ENCODE data around the gene SRF. TPM values are rescaled to one million over a fixed set of nuclear protein-coding genes. Genes with fewer than 3 reads are reported as not detected.

SRF gene
- total RNA-seq, 2 experiments from 2014 or later = 22.8 to 23.7 TPM

DNA sequence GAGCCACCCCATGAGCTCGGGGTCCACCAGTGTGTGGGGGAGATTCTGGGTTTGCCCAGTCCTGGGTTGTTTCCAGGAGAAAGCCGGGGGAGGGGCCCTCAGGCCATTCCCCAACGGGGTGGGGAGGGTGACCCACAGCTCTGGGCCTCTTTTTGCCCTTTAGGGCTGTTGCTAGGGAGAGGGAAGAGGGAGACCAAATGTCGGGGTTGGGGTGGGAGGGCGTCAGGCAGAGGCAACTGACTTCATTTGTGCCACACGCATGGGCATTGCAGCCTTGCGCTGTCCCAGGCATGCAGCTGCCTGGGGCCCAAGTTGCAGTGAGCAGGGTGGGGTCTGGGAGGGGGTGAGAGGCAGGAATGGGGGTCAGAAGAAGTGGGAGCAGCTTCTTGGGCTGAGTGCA, 9.0 kb downstream of the SRF start:
- no peak overlapping the region for H3K4me3 Mint-ChIP-seq
- Histone ChIP-seq H3K27ac (ENCODE audit: low read depth in 1 of 2, low read length in 2 of 2) (no peak overlapping the region), H3K4me3 (ENCODE audit: low read length) (no peak overlapping the region), H3K27me3 (ENCODE audit: control insufficient read depth in 1 of 2, insufficient read depth in 2 of 2, low read length in 2 of 2) (no peaks in the 10 kb centered on the region), H3K36me3 (ENCODE audit: insufficient read depth, low read length) (peaks cover 45% of the 10 kb centered on the region), H3K9me3 (ENCODE audit: control insufficient read depth in 1 of 2, insufficient read depth in 1 of 2, low read length in 2 of 2) (no peaks in the 10 kb centered on the region), H3K4me1 (ENCODE audit: insufficient read depth, low read length) (peaks cover 49% of the 10 kb centered on the region)
- no peaks in the 10 kb centered on the region for H3K9me3 Mint-ChIP-seq
- peaks cover 55% of the 10 kb centered on the region for H3K36me3 Mint-ChIP-seq (ENCODE audit: low read depth)
- no peak for DNase-seq
- no peak overlapping the region for H3K27ac Mint-ChIP-seq
- ATAC-seq (ENCODE audit: poor library complexity) = no peak
- intact Hi-C loops (cut with DNase I, micrococcal nuclease) = loop anchor here in 1 of 2 experiments (5.0 kb wide), 1 partner anchor 297 kb away; the partner anchor contains the start of gene TJAP1
- peaks cover 43% of the 10 kb centered on the region for H3K4me1 Mint-ChIP-seq (ENCODE audit: low read depth)
- CTCF ChIA-PET = interaction anchor here (1.5 kb wide), 1 partner anchor 9 kb away, joined by 5 read pairs; the partner anchor contains the start of gene SRF
- POLR2A ChIA-PET = interaction anchor here (1.1 kb wide), 2 partner anchors 8 to 196 kb away, joined by 3 to 4 read pairs; partner anchors contain the start of gene PPP2R5D
- TF ChIP-seq, protein P1, sequence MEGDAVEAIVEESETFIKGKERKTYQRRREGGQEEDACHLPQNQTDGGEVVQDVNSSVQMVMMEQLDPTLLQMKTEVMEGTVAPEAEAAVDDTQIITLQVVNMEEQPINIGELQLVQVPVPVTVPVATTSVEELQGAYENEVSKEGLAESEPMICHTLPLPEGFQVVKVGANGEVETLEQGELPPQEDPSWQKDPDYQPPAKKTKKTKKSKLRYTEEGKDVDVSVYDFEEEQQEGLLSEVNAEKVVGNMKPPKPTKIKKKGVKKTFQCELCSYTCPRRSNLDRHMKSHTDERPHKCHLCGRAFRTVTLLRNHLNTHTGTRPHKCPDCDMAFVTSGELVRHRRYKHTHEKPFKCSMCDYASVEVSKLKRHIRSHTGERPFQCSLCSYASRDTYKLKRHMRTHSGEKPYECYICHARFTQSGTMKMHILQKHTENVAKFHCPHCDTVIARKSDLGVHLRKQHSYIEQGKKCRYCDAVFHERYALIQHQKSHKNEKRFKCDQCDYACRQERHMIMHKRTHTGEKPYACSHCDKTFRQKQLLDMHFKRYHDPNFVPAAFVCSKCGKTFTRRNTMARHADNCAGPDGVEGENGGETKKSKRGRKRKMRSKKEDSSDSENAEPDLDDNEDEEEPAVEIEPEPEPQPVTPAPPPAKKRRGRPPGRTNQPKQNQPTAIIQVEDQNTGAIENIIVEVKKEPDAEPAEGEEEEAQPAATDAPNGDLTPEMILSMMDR (IDR thresholded peaks at IDR 0.05) = no peak
- no peaks in the 10 kb centered on the region for H3K27me3 Mint-ChIP-seq

DNA sequence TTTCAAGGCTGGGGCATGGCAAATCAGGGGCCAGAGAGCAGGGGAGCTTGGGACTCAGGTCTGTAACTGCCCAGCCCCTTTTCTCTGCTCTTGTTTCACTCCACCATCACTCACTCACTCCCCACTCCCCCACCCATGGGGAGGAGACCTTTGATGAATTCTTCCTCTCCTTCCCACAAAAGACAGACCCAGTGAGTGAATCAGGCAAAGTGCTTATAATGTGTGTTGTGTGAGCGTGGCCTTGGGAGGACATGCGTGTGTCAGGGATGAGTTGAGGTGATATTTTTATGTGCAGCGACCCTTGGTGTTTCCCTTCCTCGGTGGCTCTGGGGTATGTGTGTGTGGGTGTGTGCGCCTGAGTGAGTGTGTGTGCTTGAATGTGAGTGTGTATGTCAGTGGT, 9.9 kb downstream of the SRF start:
- H3K4me1 Mint-ChIP-seq (ENCODE audit: low read depth) = peaks cover 49% of the 10 kb centered on the region

DNA sequence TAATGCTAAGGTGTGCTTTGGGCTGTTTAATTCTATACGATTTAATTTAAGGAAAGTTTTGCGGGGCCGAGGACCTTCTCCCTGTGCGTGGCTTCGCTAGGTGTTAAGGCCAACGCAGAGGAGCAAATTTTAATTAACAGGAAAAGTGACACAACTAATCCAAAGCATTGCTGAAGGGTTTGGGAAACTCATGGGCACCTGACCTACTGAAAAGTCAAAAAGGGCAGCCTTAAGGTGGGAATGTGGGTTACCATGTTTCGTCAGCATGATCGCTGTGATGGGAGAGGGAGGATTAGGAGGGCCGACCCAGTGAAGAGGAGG, 10.5 kb downstream of the SRF start:
- intact Hi-C loops (cut with DNase I, micrococcal nuclease) = loop anchor here in 1 of 2 experiments (5.0 kb wide), 1 partner anchor 296 kb away; the partner anchor contains the start of gene TJAP1
- peak overlapping the region; percentile 92 for H3K4me3 Mint-ChIP-seq
- H3K36me3 Mint-ChIP-seq (ENCODE audit: low read depth) = peaks cover 55% of the 10 kb centered on the region
- TF ChIP-seq, protein P1 (IDR thresholded peaks at IDR 0.05) = no peak
- peaks cover 55% of the 10 kb centered on the region for H3K4me1 Mint-ChIP-seq (ENCODE audit: low read depth)
- Histone ChIP-seq H3K4me1 (ENCODE audit: insufficient read depth, low read length) (peaks cover 48% of the 10 kb centered on the region), H3K4me3 (ENCODE audit: low read length) (peak overlapping the region; percentile 86), H3K27me3 (ENCODE audit: control insufficient read depth in 1 of 2, insufficient read depth in 2 of 2, low read length in 2 of 2) (no peaks in the 10 kb centered on the region), H3K27ac (ENCODE audit: low read depth in 1 of 2, low read length in 2 of 2) (peak overlapping the region; percentile 64 to 68), H3K9me3 (ENCODE audit: control insufficient read depth in 1 of 2, insufficient read depth in 1 of 2, low read length in 2 of 2) (no peaks in the 10 kb centered on the region), H3K36me3 (ENCODE audit: insufficient read depth, low read length) (peaks cover 39% of the 10 kb centered on the region)
- peak overlapping the region; percentile 75 for H3K27ac Mint-ChIP-seq
- ChIA-PET CTCF (interaction anchor here (0.6 to 1.9 kb wide), 2 partner anchors 48 to 217 kb away, joined by 3 to 11 read pairs; partner anchors contain the start of gene DNPH1), POLR2A (interaction anchor here (0.8 to 1.9 kb wide), 9 partner anchors 9 to 291 kb away, joined by 3 to 20 read pairs (median 6); partner anchors contain the start of genes CNPY3, CUL7, DNPH1 and KLHDC3)
- H3K27me3 Mint-ChIP-seq = no peaks in the 10 kb centered on the region
- H3K9me3 Mint-ChIP-seq = no peaks in the 10 kb centered on the region
- ATAC-seq (ENCODE audit: poor library complexity) = no peak
- DNase-seq = no peak

More for the DNA sequence above, 9.9 kb downstream of the SRF start:
- ATAC-seq (ENCODE audit: poor library complexity) (no peak), DNase-seq (no peak)
- Histone ChIP-seq H3K4me3 (ENCODE audit: low read length) (no peak overlapping the region), H3K27me3 (ENCODE audit: control insufficient read depth in 1 of 2, insufficient read depth in 2 of 2, low read length in 2 of 2) (no peaks in the 10 kb centered on the region), H3K27ac (ENCODE audit: low read depth in 1 of 2, low read length in 2 of 2) (peak overlapping the region; percentile 49 to 64), H3K9me3 (ENCODE audit: control insufficient read depth in 1 of 2, insufficient read depth in 1 of 2, low read length in 2 of 2) (no peaks in the 10 kb centered on the region), H3K36me3 (ENCODE audit: insufficient read depth, low read length) (peaks cover 39% of the 10 kb centered on the region), H3K4me1 (ENCODE audit: insufficient read depth, low read length) (peaks cover 48% of the 10 kb centered on the region)
- H3K27me3 Mint-ChIP-seq = no peaks in the 10 kb centered on the region
- CTCF ChIA-PET = interaction anchor here (1.5 kb wide), 1 partner anchor 10 kb away, joined by 5 read pairs; the partner anchor contains the start of gene SRF
- H3K9me3 Mint-ChIP-seq = no peaks in the 10 kb centered on the region
- peak overlapping the region; percentile 75 for H3K27ac Mint-ChIP-seq
- intact Hi-C loops (cut with DNase I, micrococcal nuclease) = loop anchor here in 1 of 2 experiments (5.0 kb wide), 1 partner anchor 296 kb away; the partner anchor contains the start of gene TJAP1
- H3K4me3 Mint-ChIP-seq = peak overlapping the region; percentile 92
- TF ChIP-seq, protein P1 (IDR thresholded peaks at IDR 0.05) = no peak
- peaks cover 55% of the 10 kb centered on the region for H3K36me3 Mint-ChIP-seq (ENCODE audit: low read depth)
- POLR2A ChIA-PET = interaction anchor here (1.9 kb wide), 1 partner anchor 9 kb away, joined by 20 read pairs; the partner anchor contains the start of gene SRF
